ENCODE measurements around the gene GCC2.
A peak's percentile ranks its signal among the peaks of the same experiment; 100 is the strongest.
"Not testable (repeated sequence)": the region's sequence is repeated elsewhere in the genome, so short reads cannot be mapped to it uniquely, and the experiment has no call there.

GCC2 gene

GRCh38 chr2:108444941-108445840 is 3.8 kb upstream of the GCC2 start:
- FAIRE-seq (no peak), DNase-seq (ENCODE audit: low spot score) (no peak)

DNA sequence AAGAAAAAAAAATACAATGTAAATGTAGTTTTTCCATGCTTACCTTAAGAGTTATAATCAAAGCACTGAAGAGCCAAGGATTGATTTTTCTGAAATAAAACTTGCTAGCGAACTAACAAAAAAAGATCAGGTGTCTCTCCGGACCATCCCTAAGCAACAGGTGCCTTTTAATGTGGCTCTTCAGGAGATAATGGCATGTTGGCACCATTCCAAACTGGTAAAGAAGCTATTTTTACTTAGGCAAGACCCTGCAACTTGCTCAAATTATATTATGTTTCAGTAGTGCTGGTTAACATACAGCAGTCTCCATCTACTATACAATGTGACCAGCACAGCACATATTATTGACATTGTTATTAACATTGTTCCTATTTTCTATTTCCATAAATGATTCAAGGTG is 2.3 kb upstream of the GCC2 start:
- DNase-seq (ENCODE audit: low spot score), result no peak

DNA sequence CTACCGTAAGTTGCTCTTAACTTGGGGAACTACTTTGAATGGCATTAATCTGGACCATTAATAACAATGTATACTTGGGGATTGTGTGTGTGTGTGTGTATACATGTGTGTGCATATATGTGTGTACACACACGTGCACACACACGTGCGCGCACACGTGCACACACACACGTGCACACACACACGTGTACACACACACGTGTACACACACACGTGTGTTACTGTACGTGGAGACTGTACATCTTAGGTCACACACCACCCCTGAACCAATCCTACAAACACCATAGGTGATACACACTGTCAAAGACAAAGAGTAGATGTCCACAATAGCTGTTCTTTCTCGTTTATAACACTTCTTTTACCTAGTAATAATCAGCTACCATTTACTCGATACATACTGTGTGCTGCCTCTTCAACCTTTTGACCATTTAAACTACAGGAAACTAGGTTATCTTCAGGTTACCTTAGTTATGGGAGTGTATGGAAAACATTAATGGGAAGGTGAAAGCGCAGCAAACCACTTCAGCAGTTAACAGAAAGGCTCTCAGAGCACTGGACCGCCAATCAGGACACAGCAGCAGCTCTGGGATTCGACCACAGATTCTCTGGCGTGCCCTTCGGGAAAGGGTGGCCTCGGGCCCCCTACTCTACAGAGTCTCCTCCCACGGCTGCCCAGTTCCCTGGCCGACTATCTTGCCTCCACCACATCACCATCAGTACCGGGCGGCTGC is 894 bp upstream of the GCC2 start:
- FAIRE-seq (no peak), DNase-seq (ENCODE audit: low spot score) (no peak)

More for the DNA sequence above, 2.3 kb upstream of the GCC2 start:
- FAIRE-seq, result no peak

GRCh38 chr2:108449410-108450130 is 564 bp downstream of the GCC2 start:
- DNase-seq (ENCODE audit: low spot score), result no peak
- no peak for FAIRE-seq

GRCh38 chr2:108450863-108451262 is 1.9 kb downstream of the GCC2 start:
- DNase-seq (ENCODE audit: low spot score), result no peak
- FAIRE-seq, result no peak

GRCh38 chr2:108451976-108452375 is 3.0 kb downstream of the GCC2 start:
- DNase-seq (ENCODE audit: low spot score), result no peak
- FAIRE-seq, result no peak

DNA sequence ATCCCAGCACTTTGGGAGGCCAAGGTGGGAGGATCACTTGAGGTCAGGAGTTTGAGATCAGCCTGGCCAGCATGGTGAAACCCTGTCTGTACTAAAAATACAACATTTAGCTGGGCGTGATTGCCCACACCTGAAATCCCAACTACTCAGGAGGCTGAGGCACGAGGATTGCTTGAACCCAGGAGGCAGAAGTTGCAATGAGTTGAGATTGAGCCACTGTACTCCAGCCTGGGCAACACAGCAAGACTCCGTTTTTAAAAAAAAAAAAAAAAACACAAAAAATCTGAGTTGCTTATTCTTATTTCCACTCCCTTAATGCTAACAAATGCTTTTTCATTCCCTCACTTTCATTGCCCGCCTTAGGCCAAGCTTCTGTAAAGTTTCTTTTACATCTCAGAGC is 4.5 kb downstream of the GCC2 start:
- not testable (repeated sequence) for DNase-seq (ENCODE audit: low spot score); FAIRE-seq

DNA sequence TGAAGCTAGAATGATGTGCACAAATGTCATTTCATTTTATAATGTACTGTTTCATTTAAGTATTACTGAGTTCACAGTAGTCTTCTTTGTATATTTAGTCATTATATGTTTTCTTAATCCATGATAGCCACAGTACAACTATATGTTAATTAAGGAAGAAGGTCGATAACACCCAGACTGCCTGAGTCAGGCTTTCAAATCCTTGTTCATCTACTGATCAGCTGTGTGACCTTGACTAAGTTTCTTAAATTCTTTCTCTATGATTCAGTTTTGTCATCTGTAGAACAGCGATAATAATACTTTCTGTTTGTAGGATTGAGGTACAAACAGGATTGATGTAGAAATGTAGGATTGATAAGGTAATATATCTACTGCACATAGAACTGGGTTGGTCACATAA is 5.4 kb downstream of the GCC2 start:
- no peak for DNase-seq (ENCODE audit: low spot score)
- FAIRE-seq, result no peak

DNA sequence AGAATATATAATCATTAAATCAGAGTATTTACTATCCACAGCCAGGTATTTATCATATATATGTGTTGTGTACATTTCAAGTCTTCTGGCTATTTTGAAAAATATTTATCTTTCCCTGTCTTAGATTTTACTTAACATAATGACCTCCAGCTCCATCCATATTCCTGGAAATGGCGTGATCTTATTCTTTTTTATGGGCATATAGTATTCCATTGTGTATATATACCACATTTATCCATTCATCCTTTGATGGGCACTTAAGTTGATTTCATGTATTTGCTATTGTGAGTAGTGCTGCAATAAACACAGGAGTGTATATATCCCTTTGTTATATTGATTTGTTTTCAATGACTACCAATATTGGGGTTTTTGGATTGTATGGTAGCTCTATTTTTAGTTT is 6.6 kb downstream of the GCC2 start:
- no peak for FAIRE-seq
- no peak for DNase-seq (ENCODE audit: low spot score)

GRCh38 chr2:108458082-108458481 is 9.1 kb downstream of the GCC2 start:
- FAIRE-seq (no peak), DNase-seq (ENCODE audit: low spot score) (no peak)

- no peak for FAIRE-seq
- DNase-seq (ENCODE audit: low spot score), result no peak
Observed at GRCh38 chr2:108459441-108459840, 10.4 kb downstream of the GCC2 start.

DNA sequence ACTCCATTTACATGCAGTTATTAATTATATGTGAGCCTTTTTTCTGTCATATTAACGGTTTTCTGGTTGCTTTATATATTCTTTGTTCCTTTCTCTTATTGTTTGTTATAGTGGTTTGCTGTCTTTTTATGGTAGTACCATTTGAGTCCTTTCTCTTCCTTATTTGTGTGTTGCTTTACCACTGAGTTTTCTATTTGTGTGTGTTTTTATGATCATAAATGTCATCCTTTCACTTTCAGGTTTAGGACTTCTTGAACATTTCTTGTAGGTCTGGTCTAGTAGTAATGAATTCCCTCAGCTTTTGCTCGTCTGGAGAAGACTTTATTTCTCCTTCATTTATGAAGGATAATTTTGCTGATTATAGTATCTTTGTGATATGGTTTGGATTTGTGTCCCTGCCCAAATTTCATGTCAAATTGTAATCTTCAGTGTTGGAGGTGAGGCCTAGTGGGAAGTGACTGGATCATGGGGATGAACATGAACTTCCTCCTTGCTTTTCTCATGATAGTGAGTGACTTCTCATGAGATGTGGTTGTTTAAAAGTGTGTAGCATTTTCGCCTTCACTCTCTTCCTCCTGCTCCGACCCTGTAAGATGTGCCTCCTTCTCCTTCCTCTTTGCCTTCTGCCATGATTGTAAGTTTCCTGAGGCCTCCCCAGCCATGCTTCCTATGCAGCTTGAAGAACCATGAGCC is 11.5 kb downstream of the GCC2 start:
- no peak for FAIRE-seq
- no peak for DNase-seq (ENCODE audit: low spot score)

- no peak for FAIRE-seq
Observed at GRCh38 chr2:108477099-108477498, 28.1 kb downstream of the GCC2 start.

DNA sequence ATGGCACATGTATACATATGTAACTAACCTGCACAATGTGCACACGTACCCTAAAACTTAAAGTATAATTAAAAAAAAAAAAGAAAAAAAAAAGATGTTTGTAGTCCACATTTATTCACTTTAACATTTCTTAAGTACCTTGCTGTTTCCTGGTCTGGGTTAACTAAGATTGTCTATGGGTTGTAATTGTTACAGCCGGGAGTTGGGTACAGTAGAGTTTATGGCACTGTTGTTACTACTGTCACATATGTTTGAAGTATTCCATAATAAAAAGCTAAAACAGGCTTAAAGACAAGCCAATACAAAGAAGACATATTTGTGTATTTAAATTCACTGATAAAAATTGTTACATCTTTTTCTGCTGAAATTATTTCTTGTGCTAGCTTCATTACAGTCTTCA is 36.2 kb downstream of the GCC2 start:
- DNase-seq (ENCODE audit: low spot score) (no peak), FAIRE-seq (no peak)

More at GRCh38 chr2:108477099-108477498, 28.1 kb downstream of the GCC2 start:
- no peak for DNase-seq (ENCODE audit: low spot score)

DNA sequence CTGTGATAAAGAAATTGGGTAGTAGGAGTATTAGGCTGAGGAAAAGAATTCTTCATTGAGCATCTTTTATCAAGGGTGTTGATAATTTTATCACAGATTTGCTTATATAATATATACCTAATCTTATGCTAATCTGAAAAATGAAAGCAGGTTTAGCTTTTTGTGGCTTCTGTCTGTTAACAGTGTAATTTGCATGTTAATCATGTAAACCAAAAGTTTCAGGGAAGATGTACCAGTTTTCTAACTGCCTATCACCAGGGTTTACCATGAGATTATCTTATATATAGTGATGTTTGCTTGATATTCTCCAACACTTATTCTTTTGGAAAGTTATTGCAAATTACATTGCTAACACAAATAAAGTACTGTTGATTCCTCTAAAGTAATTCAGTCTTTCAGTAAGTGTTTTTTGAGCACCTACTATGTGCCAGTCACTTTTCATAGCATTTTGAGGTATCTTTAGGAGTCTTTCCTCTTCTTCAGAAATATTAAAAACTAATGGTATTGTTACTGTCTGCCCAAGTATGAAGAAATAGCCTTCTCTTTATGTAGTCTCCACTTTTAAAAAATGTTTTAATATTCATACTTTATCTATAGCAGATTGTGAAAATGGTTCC is 41.6 kb downstream of the GCC2 start:
- DNase-seq (ENCODE audit: low spot score) (no peak), FAIRE-seq (no peak)

DNA sequence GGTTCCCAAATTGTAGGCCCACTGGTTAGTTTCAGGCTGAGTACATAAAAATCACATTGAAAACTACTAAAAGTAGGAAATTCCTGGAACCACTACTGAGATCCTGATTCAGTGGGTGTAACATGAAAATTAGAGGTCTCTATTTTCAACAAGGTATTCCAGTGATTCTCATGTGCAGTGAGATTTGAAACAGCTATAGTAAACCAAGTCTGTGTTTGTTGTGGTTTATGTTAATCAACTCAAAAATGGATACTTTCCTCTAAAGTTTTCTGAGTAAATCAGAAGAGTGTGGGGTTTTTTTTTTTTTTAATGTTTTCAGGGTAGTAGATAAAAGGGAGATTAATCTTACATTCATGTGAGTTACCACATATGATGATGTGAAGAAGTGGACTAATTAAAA is 42.8 kb downstream of the GCC2 start:
- FAIRE-seq, result no peak
- no peak for DNase-seq (ENCODE audit: low spot score)

GRCh38 chr2:108492364-108492763 is 43.4 kb downstream of the GCC2 start:
- no peak for FAIRE-seq

DNA sequence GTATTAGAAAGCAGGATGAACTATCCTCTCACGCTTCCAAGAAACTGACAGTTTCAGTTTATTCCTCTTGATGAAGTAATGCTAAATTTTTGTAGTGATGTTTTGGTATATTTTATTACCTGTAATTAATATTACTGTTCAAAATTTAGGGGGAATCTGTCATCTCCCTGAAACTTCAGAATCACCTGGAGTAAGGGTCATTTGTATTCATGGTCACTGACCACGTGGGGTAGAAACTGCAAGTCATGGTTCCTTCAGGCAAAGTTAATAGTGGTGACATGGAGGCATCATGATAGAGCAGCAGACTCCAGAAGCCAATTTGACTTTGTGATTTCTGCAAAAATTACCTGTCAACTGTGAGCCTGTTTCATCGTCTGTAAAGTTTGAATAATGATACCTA is 47.2 kb downstream of the GCC2 start:
- not testable (repeated sequence) for FAIRE-seq; DNase-seq (ENCODE audit: low spot score)

More at GRCh38 chr2:108492364-108492763, 43.4 kb downstream of the GCC2 start:
- DNase-seq (ENCODE audit: low spot score), result peak; percentile 19

DNA sequence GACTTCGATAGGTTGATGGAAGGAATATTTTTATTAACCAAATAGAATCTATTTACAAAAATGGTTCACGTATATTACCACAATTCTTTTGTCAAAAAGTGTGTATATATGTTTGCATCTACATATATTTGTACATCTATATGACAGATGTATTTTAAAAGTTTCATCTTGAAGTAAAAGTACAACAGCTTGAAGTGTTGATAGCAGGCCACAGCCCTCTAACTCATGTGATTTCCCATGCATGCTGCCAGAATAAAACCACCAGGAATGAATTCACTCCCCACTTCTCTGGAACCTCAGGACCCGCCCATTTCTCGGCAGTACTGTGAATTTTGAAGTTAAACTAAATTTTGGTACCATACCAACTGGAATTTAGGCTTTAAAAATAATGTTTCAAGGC is 58.6 kb downstream of the GCC2 start:
- not testable (repeated sequence) for DNase-seq (ENCODE audit: low spot score); FAIRE-seq

GRCh38 chr2:108512431-108512830 is 63.4 kb downstream of the GCC2 start:
- FAIRE-seq; DNase-seq (ENCODE audit: low spot score): not testable (repeated sequence)

DNA sequence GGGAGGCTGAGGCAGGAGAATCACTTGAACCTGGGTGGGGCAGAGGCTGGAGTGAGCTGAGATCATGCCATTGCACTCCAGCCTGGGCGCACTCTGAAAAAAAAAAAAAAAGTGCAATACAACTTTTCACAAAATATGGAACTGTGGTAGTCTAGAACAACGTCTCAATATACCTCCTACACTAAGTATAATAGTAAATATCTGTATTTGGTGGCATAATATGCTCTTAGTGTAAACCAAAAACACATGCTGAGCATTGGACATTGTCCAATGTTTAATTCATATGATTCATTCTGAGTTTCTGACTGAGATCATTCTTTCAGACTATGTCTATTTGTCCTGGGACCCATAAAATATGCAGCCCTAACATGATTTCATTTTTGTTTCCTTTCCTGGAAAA is 65.5 kb downstream of the GCC2 start:
- peak; percentile 69 for FAIRE-seq

More for the DNA sequence above, 65.5 kb downstream of the GCC2 start:
- DNase-seq (ENCODE audit: low spot score), result not testable (repeated sequence)
